ENCODE data around the gene LDB3. TPM values are rescaled to one million over a fixed set of nuclear protein-coding genes. Genes with fewer than 3 reads are reported as not detected.
"Not testable (repeated sequence)": the region's sequence is repeated elsewhere in the genome, so short reads cannot be mapped to it uniquely, and the experiment has no call there.

Gene LDB3
- total RNA-seq, 1 donor from 2014 or later, result 0.16 TPM

DNA sequence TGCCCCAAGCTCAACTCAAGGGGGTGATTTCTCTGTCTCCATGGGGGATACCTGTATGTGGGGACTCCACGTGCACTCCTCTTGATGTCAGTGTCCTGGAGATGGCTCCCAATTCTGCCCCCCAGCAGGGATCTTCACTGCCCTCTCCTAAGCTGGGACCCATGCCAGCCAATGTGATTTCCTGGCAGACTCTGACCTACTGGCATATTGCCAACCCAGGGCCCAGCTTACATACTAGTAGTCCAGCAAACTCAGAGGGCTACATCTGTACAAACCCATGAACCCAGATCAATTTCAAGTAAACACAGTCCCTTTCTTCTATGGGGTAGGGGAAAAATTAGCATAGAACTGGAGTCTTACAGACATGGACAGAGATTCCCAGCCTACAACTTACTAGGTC is 61.9 kb downstream of the LDB3 start:
- no peak for DNase-seq

GRCh38 chr10:86732771-86733170 is 64.5 kb downstream of the LDB3 start:
- DNase-seq, result no peak

GRCh38 chr10:86733260-86733671 is 65.0 kb downstream of the LDB3 start:
- DNase-seq, result peak; percentile 11

DNA sequence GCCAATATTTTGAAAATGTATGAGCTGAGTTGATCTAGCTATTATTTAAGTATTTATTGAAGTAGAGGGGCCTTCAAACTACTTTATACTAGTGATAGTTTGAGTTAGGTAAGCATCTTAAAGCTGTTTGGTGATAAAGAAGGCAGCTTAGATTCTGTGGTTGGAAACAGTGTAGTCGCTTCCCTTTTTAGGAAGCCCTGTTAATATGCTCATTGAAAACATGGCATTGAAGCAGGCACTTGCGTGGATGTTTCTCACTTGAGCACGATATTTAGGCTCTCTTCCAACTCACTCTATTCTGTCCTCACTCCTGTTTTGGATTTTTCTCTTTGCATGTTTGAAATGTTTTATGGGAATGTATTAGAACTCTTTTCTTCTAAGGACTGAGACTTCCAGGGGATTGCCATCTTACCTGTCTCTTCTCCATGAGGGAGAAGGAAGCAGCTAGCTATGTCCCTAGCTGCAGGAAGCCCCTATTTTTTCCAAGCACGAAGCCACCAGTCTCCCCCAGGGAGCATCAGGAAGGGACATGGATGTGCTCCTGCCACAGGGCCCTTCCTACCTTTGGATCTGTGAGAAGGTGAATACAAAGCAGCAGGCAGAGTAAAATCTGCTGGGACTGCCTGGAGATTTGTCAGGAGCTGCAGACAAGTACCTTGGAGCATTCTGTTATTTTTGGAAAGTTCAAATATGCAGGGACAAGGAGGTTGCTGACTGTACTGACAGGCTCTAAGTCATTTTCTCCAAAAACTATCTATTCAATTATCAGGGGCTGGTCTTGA is 66.1 kb downstream of the LDB3 start:
- no peak for DNase-seq

DNA sequence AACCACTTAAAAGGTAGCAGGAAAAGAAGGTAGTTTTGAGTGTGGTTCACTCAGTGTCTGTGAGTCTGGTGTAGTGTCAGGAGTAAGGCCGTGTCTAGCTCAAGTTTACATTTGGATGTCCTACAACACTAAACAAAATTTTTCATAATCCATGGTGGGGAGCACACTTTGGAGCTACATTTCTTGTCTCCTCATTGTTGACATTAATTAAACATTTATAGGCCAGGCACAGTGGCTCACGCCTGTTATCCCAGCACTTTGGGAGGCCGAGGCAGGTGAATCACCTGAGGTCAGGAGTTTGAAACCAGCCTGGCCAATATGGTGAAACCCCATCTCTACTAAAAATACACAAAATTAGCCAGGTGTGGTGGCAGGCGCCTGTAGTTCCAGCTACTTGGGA is 67.0 kb downstream of the LDB3 start:
- not testable (repeated sequence) for DNase-seq

- DNase-seq, result no peak
These were observed 73.9 kb downstream of the LDB3 start for GRCh38 chr10:86742230-86742629.

- no peak for DNase-seq
These were observed 75.9 kb downstream of the LDB3 start for GRCh38 chr10:86744067-86744725.

- DNase-seq, result no peak
These were observed 79.7 kb downstream of the LDB3 start for GRCh38 chr10:86747796-86748581.

GRCh38 chr10:86749854-86750253 is 81.5 kb downstream of the LDB3 start:
- no peak for DNase-seq

- DNase-seq, result no peak
These were observed 83.2 kb downstream of the LDB3 start for GRCh38 chr10:86751477-86751876.

- no peak for DNase-seq
These were observed 84.0 kb downstream of the LDB3 start for GRCh38 chr10:86752311-86752710.

DNA sequence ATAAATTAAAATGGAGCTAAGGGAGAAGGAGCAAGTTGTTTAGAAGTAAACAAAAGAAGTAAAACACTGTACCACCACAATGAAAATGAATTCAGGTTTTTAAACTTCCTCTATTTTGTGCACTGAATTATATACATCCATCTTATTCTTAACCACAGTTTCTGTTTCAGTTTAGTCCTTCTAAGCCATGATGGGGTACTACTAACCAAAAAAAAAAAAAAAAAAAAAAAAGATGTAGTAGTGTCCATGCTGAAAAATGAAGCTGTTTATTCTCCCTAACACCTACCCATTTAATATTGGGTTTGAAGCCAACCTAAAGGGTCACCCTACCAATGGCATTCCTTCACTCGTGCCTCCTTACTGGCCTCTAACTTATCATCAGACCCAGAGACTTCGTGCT is 84.7 kb downstream of the LDB3 start:
- DNase-seq, result no peak

GRCh38 chr10:86753638-86754434 is 85.5 kb downstream of the LDB3 start:
- DNase-seq, result no peak

DNA sequence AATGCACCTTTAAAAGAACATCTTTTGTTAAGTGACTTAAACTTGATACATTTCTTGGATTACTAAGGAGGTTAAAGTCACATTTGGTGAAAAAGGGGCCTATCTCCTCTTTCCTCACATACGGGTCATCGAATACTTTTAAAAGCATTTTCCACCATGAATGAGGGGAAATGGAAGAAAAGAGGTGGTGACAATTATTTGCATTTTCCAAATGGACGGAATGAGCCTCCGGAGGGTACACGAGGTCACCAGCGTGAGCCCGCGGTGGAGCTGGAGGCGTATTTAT is 87.1 kb downstream of the LDB3 start:
- DNase-seq, result no peak

DNA sequence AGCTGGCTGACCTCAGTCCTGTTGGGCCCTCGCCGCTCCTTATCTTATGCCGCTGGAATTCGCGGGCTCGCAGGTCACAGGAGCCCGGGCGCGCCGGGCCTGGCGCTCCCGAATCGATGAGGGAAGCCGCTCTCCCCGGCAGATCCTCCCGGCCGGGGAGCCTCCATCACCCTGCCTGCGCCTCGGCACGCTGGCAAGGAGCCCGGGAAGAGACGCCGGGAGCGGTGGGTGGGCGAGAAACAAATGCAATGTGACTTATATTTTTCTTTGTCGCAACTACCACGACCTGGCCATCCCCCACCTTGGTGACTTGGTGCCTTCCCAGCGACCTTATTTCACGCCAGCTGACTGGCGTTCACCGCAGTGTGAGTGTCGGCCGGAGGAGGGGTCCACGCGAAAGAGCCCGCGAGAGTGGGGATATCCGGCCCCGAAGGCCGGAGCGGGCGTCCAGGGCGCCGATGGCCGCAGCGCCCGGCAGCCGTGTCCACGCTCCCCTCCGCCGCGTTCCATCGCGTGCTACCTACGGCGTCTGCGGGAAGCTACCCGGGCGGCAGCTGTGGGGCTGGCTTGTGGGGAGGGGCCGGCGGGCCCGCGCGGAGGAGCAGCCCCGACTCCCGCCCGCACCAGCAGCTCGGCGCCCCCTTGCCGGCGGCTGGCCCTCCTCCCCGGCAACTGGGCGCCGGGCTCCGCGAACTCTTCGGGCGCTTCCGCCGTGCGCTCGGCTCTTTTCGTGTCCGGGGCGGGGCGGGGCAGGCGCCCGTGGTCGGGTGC is 87.6 kb downstream of the LDB3 start:
- DNase-seq, result peak; percentile 91

- DNase-seq, result no peak
These were observed 88.3 kb downstream of the LDB3 start, which contains the start of gene BMPR1A for GRCh38 chr10:86756511-86757112. TSS of gene BMPR1A (plus strand) at chr10:86756619. CDS start at chr10:86876019, 119,400 bp downstream.

GRCh38 chr10:86757113-86757972 is 89.0 kb downstream of the LDB3 start:
- DNase-seq, result no peak

DNA sequence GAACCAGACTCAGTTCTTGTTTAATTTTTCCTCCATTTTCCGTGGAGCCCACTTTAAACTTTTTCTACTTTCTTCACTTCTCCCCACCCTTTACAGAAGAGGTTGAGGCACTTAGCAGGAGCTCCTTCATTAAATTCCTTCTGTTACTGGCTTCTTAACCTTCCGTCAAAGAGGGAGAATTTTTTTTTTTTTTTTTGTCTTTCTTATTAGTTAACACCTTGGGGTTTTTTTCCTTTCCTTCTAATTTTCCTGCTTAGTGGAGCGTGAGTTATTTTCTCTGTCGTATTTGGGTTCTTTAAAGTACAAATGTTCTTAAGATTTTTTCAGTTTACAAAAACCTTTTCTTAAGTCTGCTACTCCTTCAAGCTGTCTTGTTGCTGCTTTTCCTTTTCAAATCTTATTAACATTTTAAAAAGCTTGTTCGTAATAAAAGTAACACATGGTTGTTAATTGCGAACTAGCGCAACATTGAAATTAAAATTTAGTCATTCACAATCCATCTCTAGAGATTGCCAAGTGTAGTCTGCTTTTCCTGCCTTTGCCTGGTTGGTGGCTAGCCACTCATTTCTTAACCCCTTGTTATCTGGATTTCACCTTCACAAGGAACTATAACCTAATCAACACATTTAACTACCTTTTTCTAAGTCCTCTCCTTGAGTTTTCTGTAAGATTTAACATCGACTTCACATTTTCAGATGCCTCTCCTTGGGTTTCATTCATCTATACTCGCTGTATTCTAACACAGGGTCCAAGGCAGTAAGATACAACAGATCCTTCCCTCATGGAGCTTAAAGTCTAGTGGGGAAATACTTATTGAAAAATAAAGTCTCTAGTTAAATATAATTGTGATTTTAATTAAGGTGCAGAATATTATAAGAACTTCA is 90.1 kb downstream of the LDB3 start:
- DNase-seq, result no peak

DNA sequence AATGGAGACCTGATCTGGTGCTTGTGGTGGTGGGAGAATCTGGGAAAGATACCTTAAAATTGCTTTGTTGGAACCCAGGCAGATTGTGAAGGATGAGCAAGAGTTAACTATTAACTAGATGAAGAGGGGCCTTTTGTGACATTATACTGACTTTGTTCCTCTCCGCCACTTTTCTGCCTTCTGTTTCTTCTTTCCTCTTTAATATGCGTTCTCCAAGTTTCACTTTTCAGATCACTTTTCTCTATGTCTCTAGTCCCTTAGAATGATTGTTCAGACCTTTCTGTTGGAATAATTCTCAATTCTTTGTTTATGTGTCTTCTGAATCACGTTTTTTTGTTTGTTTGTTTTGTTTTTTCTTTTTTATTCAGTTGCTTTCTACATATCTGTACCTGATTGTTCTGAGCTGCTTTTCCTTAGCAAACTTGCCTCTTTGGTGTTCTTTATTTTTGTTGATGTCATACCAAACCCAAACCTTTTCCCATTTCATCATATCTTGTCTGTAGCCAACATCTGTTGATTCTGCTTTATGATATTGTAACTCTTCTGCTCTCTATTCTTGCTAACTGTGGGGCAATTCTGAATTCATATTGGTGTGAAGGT is 90.9 kb downstream of the LDB3 start:
- no peak for DNase-seq

All from occipital lobe (tissue), 2 donors.